Measurements from ENCODE around the gene ATP1B4. TPM values are rescaled to one million over a fixed set of nuclear protein-coding genes. Genes with fewer than 3 reads are reported as not detected.

Gene ATP1B4
- total and polyA plus RNA-seq, 4 donors = 0.11 to 0.48 (median 0.15) TPM

GRCh38 chrX:120406638-120407037, 44.7 kb downstream of the ATP1B4 start:
- Histone ChIP-seq H3K27ac (ENCODE audit: low read depth, low read length) (no peak overlapping the region), H3K36me3 (ENCODE audit: control insufficient read depth, insufficient read depth, low read length) (no peaks in the 10 kb centered on the region), H3K27me3 (ENCODE audit: control insufficient read depth, insufficient read depth, low read length) (no peaks in the 10 kb centered on the region), H3K4me1 (ENCODE audit: control insufficient read depth, insufficient read depth, low read length) (no peaks in the 10 kb centered on the region), H3K9me3 (ENCODE audit: control insufficient read depth, insufficient read depth, low read length) (peaks cover 5% of the 10 kb centered on the region), H3K4me3 (ENCODE audit: low read depth, low read length) (no peak overlapping the region)
- 86% methylated on average over 3 of the region's 5 CpGs for WGBS (ENCODE audit: insufficient coverage)
- DNase-seq (ENCODE audit: low read depth in 4 of 6, low spot score in 6 of 6) = no peak

- 60% methylated on average over 1 of the region's 1 CpG for WGBS (ENCODE audit: insufficient coverage)
Measured at GRCh38 chrX:120408168-120408567, 46.3 kb downstream of the ATP1B4 start.

DNA sequence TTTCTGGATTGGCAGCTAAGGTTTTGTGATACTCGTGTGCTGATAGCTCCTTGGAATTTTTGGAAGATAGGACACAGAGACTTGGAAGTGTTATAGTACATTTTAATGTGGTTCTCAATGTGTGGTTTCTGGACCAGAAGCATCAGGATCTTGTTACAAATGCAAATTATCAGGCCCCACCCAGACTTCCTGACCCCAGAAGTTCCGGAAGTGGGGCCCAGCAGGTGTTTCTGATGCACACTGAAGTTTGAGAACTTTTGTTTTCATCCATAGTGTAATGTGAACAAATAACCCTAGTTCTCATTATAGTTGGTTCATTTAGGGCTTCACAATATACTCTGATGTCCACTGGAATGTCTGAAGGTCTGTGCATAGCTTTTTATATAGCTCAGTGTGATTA, 57.6 kb downstream of the ATP1B4 start:
- H3K9me3 ChIP-seq (ENCODE audit: control insufficient read depth, insufficient read depth, low read length) = no peaks in the 10 kb centered on the region
- no peaks in the 10 kb centered on the region for H3K27me3 ChIP-seq (ENCODE audit: control insufficient read depth, insufficient read depth, low read length)
- no peak overlapping the region for H3K27ac ChIP-seq (ENCODE audit: low read depth, low read length)
- DNase-seq (ENCODE audit: low read depth in 4 of 6, low spot score in 6 of 6) = no peak
- 80% methylated on average over 1 of the region's 2 CpGs for WGBS (ENCODE audit: insufficient coverage)
- no peaks in the 10 kb centered on the region for H3K4me1 ChIP-seq (ENCODE audit: control insufficient read depth, insufficient read depth, low read length)
- no peak overlapping the region for H3K4me3 ChIP-seq (ENCODE audit: low read depth, low read length)
- no peaks in the 10 kb centered on the region for H3K36me3 ChIP-seq (ENCODE audit: control insufficient read depth, insufficient read depth, low read length)

More at GRCh38 chrX:120408168-120408567, 46.3 kb downstream of the ATP1B4 start:
- no peak for DNase-seq (ENCODE audit: low read depth in 4 of 6, low spot score in 6 of 6)
- H3K36me3 ChIP-seq (ENCODE audit: control insufficient read depth, insufficient read depth, low read length) = no peaks in the 10 kb centered on the region
- no peak overlapping the region for H3K27ac ChIP-seq (ENCODE audit: low read depth, low read length)
- no peak overlapping the region for H3K4me3 ChIP-seq (ENCODE audit: low read depth, low read length)
- H3K27me3 ChIP-seq (ENCODE audit: control insufficient read depth, insufficient read depth, low read length) = no peaks in the 10 kb centered on the region
- peaks cover 5% of the 10 kb centered on the region for H3K9me3 ChIP-seq (ENCODE audit: control insufficient read depth, insufficient read depth, low read length)
- H3K4me1 ChIP-seq (ENCODE audit: control insufficient read depth, insufficient read depth, low read length) = no peaks in the 10 kb centered on the region

DNA sequence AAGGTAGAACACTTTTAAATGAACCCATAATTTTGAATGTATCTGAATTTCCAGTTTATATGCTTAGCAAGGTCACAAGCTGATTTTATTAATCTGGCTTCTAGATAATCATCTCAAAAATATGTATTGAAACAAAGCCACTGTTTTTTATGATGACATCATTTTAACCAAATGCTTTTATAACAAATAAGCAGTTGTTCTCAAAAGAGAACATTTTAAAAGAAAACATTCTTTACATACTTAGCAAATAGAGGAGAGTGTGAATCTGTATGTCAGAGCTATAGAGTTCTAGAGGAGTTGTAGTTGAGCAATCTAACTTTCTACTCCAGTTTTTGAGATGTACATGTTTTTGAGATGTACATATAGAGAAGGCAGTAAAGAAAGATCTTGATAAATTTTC, 64.7 kb downstream of the ATP1B4 start:
- no peak overlapping the region for H3K4me3 ChIP-seq (ENCODE audit: low read depth, low read length)
- H3K4me1 ChIP-seq (ENCODE audit: control insufficient read depth, insufficient read depth, low read length) = no peaks in the 10 kb centered on the region
- no peaks in the 10 kb centered on the region for H3K27me3 ChIP-seq (ENCODE audit: control insufficient read depth, insufficient read depth, low read length)
- DNase-seq (ENCODE audit: low read depth in 4 of 6, low spot score in 6 of 6) = no peak
- no peaks in the 10 kb centered on the region for H3K36me3 ChIP-seq (ENCODE audit: control insufficient read depth, insufficient read depth, low read length)
- no peaks in the 10 kb centered on the region for H3K9me3 ChIP-seq (ENCODE audit: control insufficient read depth, insufficient read depth, low read length)
- peak overlapping the region; percentile 71 for H3K27ac ChIP-seq (ENCODE audit: low read depth, low read length)

GRCh38 chrX:120428309-120428708, 66.4 kb downstream of the ATP1B4 start:
- Histone ChIP-seq H3K27ac (ENCODE audit: low read depth, low read length) (peak overlapping the region; percentile 19), H3K27me3 (ENCODE audit: control insufficient read depth, insufficient read depth, low read length) (no peaks in the 10 kb centered on the region), H3K36me3 (ENCODE audit: control insufficient read depth, insufficient read depth, low read length) (no peaks in the 10 kb centered on the region), H3K4me3 (ENCODE audit: low read depth, low read length) (no peak overlapping the region), H3K4me1 (ENCODE audit: control insufficient read depth, insufficient read depth, low read length) (no peaks in the 10 kb centered on the region), H3K9me3 (ENCODE audit: control insufficient read depth, insufficient read depth, low read length) (no peaks in the 10 kb centered on the region)
- DNase-seq (ENCODE audit: low read depth in 4 of 6, low spot score in 6 of 6) = peak in 1 of 6 donors; percentile 41
- WGBS (ENCODE audit: insufficient coverage) = 17% methylated on average over 1 of the region's 2 CpGs

DNA sequence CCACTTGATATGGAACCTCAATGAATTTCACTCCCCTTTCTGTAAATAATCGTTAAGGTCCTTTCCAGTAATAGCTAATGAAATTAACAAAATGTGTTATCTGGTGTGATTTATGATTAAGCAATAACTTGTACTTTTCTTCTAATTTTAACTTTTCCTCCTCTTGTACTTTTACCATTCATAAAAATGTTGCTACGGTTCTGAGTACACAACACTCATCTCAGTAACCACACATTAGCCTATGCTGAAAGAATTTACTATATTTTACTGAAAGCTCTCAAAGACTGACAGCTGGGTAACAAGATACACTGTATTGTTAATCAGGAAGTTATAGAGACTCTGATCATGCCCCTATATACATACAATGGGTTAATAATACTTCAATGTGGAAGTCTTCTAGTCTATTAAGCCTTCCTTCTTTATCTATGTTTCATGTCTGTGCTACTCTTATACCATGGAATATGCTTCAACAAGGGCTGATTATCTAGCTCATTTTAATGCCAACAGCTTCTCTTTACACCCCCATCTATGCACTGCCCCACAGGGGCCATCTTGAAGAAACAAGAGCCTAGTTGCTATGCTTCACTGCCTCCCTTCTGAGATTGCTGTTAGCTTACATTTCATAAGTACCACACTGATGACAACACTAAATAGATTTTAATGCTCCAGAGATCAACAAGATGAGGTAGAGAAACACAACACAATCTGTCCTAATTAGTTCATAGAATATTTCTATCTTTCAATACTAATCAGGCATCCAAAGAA, 68.1 kb downstream of the ATP1B4 start:
- no peak overlapping the region for H3K27ac ChIP-seq (ENCODE audit: low read depth, low read length)
- no peaks in the 10 kb centered on the region for H3K27me3 ChIP-seq (ENCODE audit: control insufficient read depth, insufficient read depth, low read length)
- DNase-seq (ENCODE audit: low read depth in 4 of 6, low spot score in 6 of 6) = peak in 1 of 6 donors; percentile 85
- no peaks in the 10 kb centered on the region for H3K4me1 ChIP-seq (ENCODE audit: control insufficient read depth, insufficient read depth, low read length)
- no peaks in the 10 kb centered on the region for H3K9me3 ChIP-seq (ENCODE audit: control insufficient read depth, insufficient read depth, low read length)
- WGBS (ENCODE audit: insufficient coverage) = no CpG with 5 or more reads among the region's 2 CpGs
- no peak overlapping the region for H3K4me3 ChIP-seq (ENCODE audit: low read depth, low read length)
- H3K36me3 ChIP-seq (ENCODE audit: control insufficient read depth, insufficient read depth, low read length) = no peaks in the 10 kb centered on the region

Other genes with a start within 250 kb of the ATP1B4 start
- gene RHOXF1, start 246.2 kb upstream of the ATP1B4 start, total RNA-seq = under 1 TPM in 1 of 2 donors, not detected in 1; 0.50 TPM
- 1 to 10 TPM; 3.3 to 5.2 TPM for gene RHOXF1, start 246.2 kb upstream of the ATP1B4 start, polyA plus RNA-seq (ENCODE audit: insufficient read length in 2 of 2)
- not detected for gene RHOXF2, start 203.5 kb upstream of the ATP1B4 start, total RNA-seq
- gene RHOXF2, start 203.5 kb upstream of the ATP1B4 start, polyA plus RNA-seq (ENCODE audit: insufficient read length in 2 of 2) = under 1 TPM in 1 of 2 donors, not detected in 1; 0.09 TPM
- 10 to 100 TPM; 19.6 to 38.7 TPM for gene ZBTB33, start 111.3 kb upstream of the ATP1B4 start, total RNA-seq
- 10 to 100 TPM; 21.7 to 35.7 TPM for gene ZBTB33, start 111.3 kb upstream of the ATP1B4 start, polyA plus RNA-seq (ENCODE audit: insufficient read length in 2 of 2)
- gene TMEM255A, start 50.6 kb upstream of the ATP1B4 start, total RNA-seq = 10 to 100 TPM in 1 of 2 donors, 1 to 10 TPM in 1; 8.8 to 43.9 TPM
- gene TMEM255A, start 50.6 kb upstream of the ATP1B4 start, polyA plus RNA-seq (ENCODE audit: insufficient read length in 2 of 2) = 10 to 100 TPM; 46.6 to 70.6 TPM
- 100 to 1,000 TPM; 126 to 155 TPM for gene LAMP2, start 107.2 kb downstream of the ATP1B4 start, total RNA-seq
- gene LAMP2, start 107.2 kb downstream of the ATP1B4 start, polyA plus RNA-seq (ENCODE audit: insufficient read length in 2 of 2) = 10 to 100 TPM; 71.6 to 87.8 TPM
- gene CUL4B, start 198.9 kb downstream of the ATP1B4 start, total RNA-seq = 10 to 100 TPM; 33.6 to 67.9 TPM
- gene CUL4B, start 198.9 kb downstream of the ATP1B4 start, polyA plus RNA-seq (ENCODE audit: insufficient read length in 2 of 2) = 10 to 100 TPM; 52.4 to 66.6 TPM
- gene MCTS1, start 242.0 kb downstream of the ATP1B4 start, total RNA-seq = 10 to 100 TPM; 41.4 to 48.9 TPM
- 10 to 100 TPM; 57.4 to 57.6 TPM for gene MCTS1, start 242.0 kb downstream of the ATP1B4 start, polyA plus RNA-seq (ENCODE audit: insufficient read length in 2 of 2)